NT2/D1 (cell line): ENCODE results near the gene KIAA1549.
"Not testable (repeated sequence)": the region's sequence is repeated elsewhere in the genome, so short reads cannot be mapped to it uniquely, and the experiment has no call there.

ENCODE experiments used
- SUZ12 ChIP-seq: IDR thresholded peaks from 2 replicates; pipeline ENCODE4 v1.6.1; 2011; ENCODE audit not compliant: insufficient read length, insufficient read depth; ENCODE audit errors: extremely low read depth
- YY1 ChIP-seq: IDR thresholded peaks from 2 replicates; pipeline ENCODE4 v1.6.1; 2011; ENCODE audit not compliant: insufficient read length, insufficient read depth
- ZNF274 ChIP-seq: IDR thresholded peaks from 2 replicates; pipeline ENCODE4 v1.6.1; 2011; ENCODE audit warnings: mild to moderate bottlenecking, low read depth, low read length

GRCh38 chr7:138976161-138976560 is 5.0 kb downstream of the KIAA1549 start:
- not testable (repeated sequence) for TF ChIP-seq ZNF274, SUZ12, YY1
